GM12878 (cell line): Measurements from ENCODE around the gene VGLL4. TPM values are rescaled to one million over a fixed set of nuclear protein-coding genes. Genes with fewer than 3 reads are reported as not detected.

Experiments used
- ATAC-seq: fragments of 200-7000 bp; cut with Tn5 transposase; 3 replicates; pipeline ENCODE4 v1.9.1; 2020; ENCODE audit warnings: mild to moderate bottlenecking, moderate library complexity
- BruUV-seq: library from RNA; stranded (reverse); fragments of 400-500 nt; replicated peaks from 2 replicates; lab custom pipeline; 2021; lab: Mats Ljungman, UMichigan
- CTCF ChIA-PET: fragments of 300-600 bp; sonication (Branson Sonifier 250); formaldehyde crosslinking; extraction: SDS; loops from one replicate; lab custom pipeline; 2021; ENCODE audit warnings: inconsistent platforms; lab: Yijun Ruan, JAX
- POLR2A ChIA-PET: fragments of 350-600 bp; formaldehyde crosslinking; extraction: SDS; loops from one replicate; lab custom pipeline; 2021; ENCODE audit warnings: inconsistent platforms; lab: Charles Lee
- RAD21 ChIA-PET: fragments of 300-600 bp; sonication (Branson Sonifier 250); formaldehyde crosslinking; loops from one replicate; lab custom pipeline; 2023; ENCODE audit warnings: antibody characterized with exemption; ENCODE audit not compliant: unreplicated experiment; lab: Charles Lee
- SMC1A ChIA-PET: fragments of 300-600 bp; sonication (Branson Sonifier 250); formaldehyde crosslinking; loops from one replicate; lab custom pipeline; 2023; ENCODE audit not compliant: unreplicated experiment, uncharacterized antibody; lab: Charles Lee
- DNase-seq: peaks from one replicate; pipeline ENCODE4 v3.0.0-alpha.2; 2011; ENCODE audit warnings: low read depth, low spot score
- FAIRE-seq: peaks from 3 replicates; lab custom pipeline; 2011; peaks lifted over from hg19 to GRCh38; lab: Jason Lieb, UNC
- H2AFZ ChIP-seq: 2 replicates; pipeline ENCODE4 v1.6.0; 2011; ENCODE audit warnings: low read depth, low read length, control low read depth; ENCODE audit not compliant: control insufficient read depth
- H3K27ac ChIP-seq: 2 replicates; pipeline ENCODE4 v1.5.1; 2011; ENCODE audit warnings: control low read depth; ENCODE audit not compliant: control insufficient read depth, insufficient read depth
- H3K27me3 ChIP-seq, 2 experiments: replicated peaks in 1 of 2; 2 replicates each; pipeline versions ENCODE4 v1.6.0 to v1.6.1; 2011; ENCODE audit warnings: low read length in 1 of 2; ENCODE audit not compliant: control insufficient read depth in 2 of 2, insufficient read depth in 2 of 2
- H3K36me3 ChIP-seq, 2 experiments: 2 replicates each; pipeline ENCODE4 v1.5.1; 2011; ENCODE audit warnings: low read length in 1 of 2; ENCODE audit not compliant: control insufficient read depth in 2 of 2, insufficient read depth in 2 of 2
- H3K4me1 ChIP-seq: 2 replicates; pipeline ENCODE4 v1.6.1; 2011; ENCODE audit warnings: mild to moderate bottlenecking, low read length, moderate library complexity, mixed read lengths; ENCODE audit not compliant: control insufficient read depth, insufficient read depth
- H3K4me2 ChIP-seq: 2 replicates; pipeline ENCODE4 v1.6.0; 2011; ENCODE audit warnings: control low read depth; ENCODE audit not compliant: control insufficient read depth, insufficient read depth
- H3K4me3 ChIP-seq: fragments of 200-600 bp; sonication (generic); 2 replicates; pipeline ENCODE4 v1.5.1; 2016
- H3K79me2 ChIP-seq: 2 replicates; pipeline ENCODE4 v1.6.0; 2011; ENCODE audit warnings: low read length; ENCODE audit not compliant: control insufficient read depth, insufficient read depth
- H3K9ac ChIP-seq: 2 replicates; pipeline ENCODE4 v1.8.0; 2011; ENCODE audit warnings: low read length, control low read depth, mixed read lengths; ENCODE audit not compliant: control insufficient read depth, insufficient read depth
- H3K9me3 ChIP-seq: replicated peaks from 3 replicates; pipeline ENCODE4 v1.5.1; 2011; ENCODE audit warnings: mild to moderate bottlenecking, low read length; ENCODE audit not compliant: control insufficient read depth, insufficient read depth
- H4K20me1 ChIP-seq: 2 replicates; pipeline ENCODE4 v1.6.0; 2011; ENCODE audit not compliant: control insufficient read depth, insufficient read depth
- ETV6 ChIP-seq, 2 experiments: fragments of 450-650 bp in 1 of 2; IDR thresholded peaks in 1 of 2; conservative IDR thresholded peaks in 1 of 2; 2 replicates each; pipeline ENCODE4 v1.6.1; 2014; ENCODE audit warnings: antibody characterized with exemption in 1 of 2, borderline replicate concordance in 1 of 2, low read depth in 1 of 2, mild to moderate bottlenecking in 1 of 2, moderate library complexity in 1 of 2
- RELA ChIP-seq: fragments of 450-650 bp; IDR thresholded peaks from 2 replicates; pipeline ENCODE4 v1.8.0; 2014; ENCODE audit warnings: borderline replicate concordance; ENCODE audit not compliant: partially characterized antibody
- REST ChIP-seq: IDR thresholded peaks from 2 replicates; pipeline ENCODE4 v1.6.1; 2012; ENCODE audit warnings: mild to moderate bottlenecking, low read depth, low read length
- TBL1XR1 ChIP-seq: IDR thresholded peaks from 2 replicates; pipeline ENCODE4 v1.6.1; 2012; ENCODE audit warnings: low read depth, low read length, improper control_type of control experiment
- YBX1 ChIP-seq: fragments of 450-650 bp; IDR thresholded peaks from 2 replicates; pipeline ENCODE4 v1.6.1; 2016; ENCODE audit warnings: antibody characterized with exemption
- WGBS: methylation state at CpG from one replicate; pipeline ENCODE4 v1.1.6; 2016; ENCODE audit warnings: low lambda C conversion rate; ENCODE audit not compliant: insufficient replicate concordance, insufficient coverage; ENCODE audit errors: missing lambda C conversion rate; 5-methylcytosine and 5-hydroxymethylcytosine counted together
- in situ Hi-C: fragments of 300-500 bp; cut with MboI; formaldehyde crosslinking; loops from 9 replicates; pipeline ENCODE4 v1.14.3; 2018; ENCODE audit warnings: mixed read lengths
- intact Hi-C: fragments of 100-400 bp; cut with micrococcal nuclease; formaldehyde crosslinking; loops from one replicate; pipeline ENCODE4 v1.14.2; 2022; ENCODE audit not compliant: unreplicated experiment
- polyA plus RNA-seq, 11 experiments: library from polyadenylated mRNA; depleted of rRNA in 4 of 11; unstranded in 6 of 11; stranded (reverse) in 5 of 11; fragments of >200 nt; fragmentation: Nextera tagmentation in 4 of 11; fragmentation: Illumina TruSeq in 1 of 11; extraction: Ambion mirVana in 4 of 11; extraction: Trizol in 1 of 11; gene quantifications; 1 replicate in 1 of 11; 2 replicates in 10 of 11; pipeline versions ENCODE4 v1.2.1 to v1.2.3, GENCODE V29; 2011 to 2016; ENCODE audit warnings: inconsistent platforms in 2 of 11, missing spikeins in 2 of 11, low read depth in 1 of 11
- total RNA-seq, 4 experiments: library from RNA; depleted of rRNA in 3 of 4; stranded (reverse); fragments of >200 nt in 3 of 4; fragmentation: Illumina TruSeq in 1 of 4; extraction: Trizol in 1 of 4; gene quantifications; 2 replicates each; pipeline versions ENCODE4 v1.2.1 to v1.2.3, GENCODE V29; 2013 to 2021

VGLL4 gene
- total and polyA plus RNA-seq, 10 of the 15 experiments (the other 5 are each of a cell fraction or from before 2014, with no cell fraction given) = 0.44 to 38.1 (median 16.1) TPM

DNA sequence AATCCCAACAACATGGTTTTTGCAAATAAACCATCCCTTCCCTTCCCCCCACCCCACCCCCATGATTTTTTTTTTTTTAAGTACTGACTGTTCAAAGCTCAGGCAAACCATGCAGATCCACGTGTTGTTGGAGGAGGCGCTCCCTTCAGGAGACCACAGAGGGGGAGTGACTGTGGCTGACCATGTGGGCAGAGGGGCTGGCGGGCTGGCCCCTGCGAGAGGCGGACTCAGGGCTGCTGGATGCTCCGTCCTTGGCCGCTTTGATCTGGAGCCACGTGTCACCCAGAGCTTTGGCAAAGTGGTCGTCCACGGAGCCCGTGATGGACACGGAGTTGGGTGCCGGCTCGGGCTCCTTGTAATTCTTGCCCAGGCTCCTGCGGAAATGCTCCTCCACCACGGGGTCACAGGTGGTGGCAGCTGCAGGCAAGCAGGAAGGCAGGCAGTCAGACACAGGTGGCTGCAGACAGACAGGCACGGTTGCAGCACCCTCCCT is 85.3 kb downstream of the VGLL4 start (continued):
- TF ChIP-seq REST = no peak
- TF ChIP-seq YBX1 = no peak
- TF ChIP-seq ETV6 (conservative IDR thresholded peaks at IDR 0.05 in 1 of 2, IDR thresholded peaks at IDR 0.05 in 1 of 2; ENCODE audit: borderline replicate concordance in 1 of 2, low read depth in 1 of 2) = no peak
- TF ChIP-seq RELA = no peak

- no peak for TF ChIP-seq TBL1XR1
- no peak for FAIRE-seq
- ChIA-PET RAD21 (interaction anchor here (1.6 kb wide), 1 partner anchor 68 kb away, joined by 3 read pairs; no protein-coding TSS in a partner anchor), SMC1A (no interaction called here), CTCF (no interaction called here), POLR2A (interaction anchor here (0.6 kb wide), 1 partner anchor 99 kb away, joined by 4 read pairs; no protein-coding TSS in a partner anchor)
- H3K4me2 ChIP-seq = no peak overlapping the region
- no peak overlapping the region for H3K4me3 ChIP-seq
- no peaks in the 10 kb centered on the region; the same call in 1 of the 2 replicates for H4K20me1 ChIP-seq
- intact Hi-C loops = no loop called here
- H3K36me3 ChIP-seq = peaks cover 7 to 39% of the 10 kb centered on the region in 2 experiments
- H3K79me2 ChIP-seq = no peaks in the 10 kb centered on the region
- H3K27ac ChIP-seq = no peak overlapping the region
- 96% methylated on average over 13 of the region's 13 CpGs for whole genome bisulfite sequencing
- H2AFZ ChIP-seq = no peak overlapping the region
- in situ Hi-C loops = no loop called here
- H3K9ac ChIP-seq = no peak overlapping the region
- ATAC-seq = no peak
- BruUV-seq = no TSS peak
- H3K4me1 ChIP-seq = no peaks in the 10 kb centered on the region
- H3K27me3 ChIP-seq = no peaks in the 10 kb centered on the region
- no peaks in the 10 kb centered on the region for H3K9me3 ChIP-seq
- DNase-seq = no peak
Measured at GRCh38 chr3:11558002-11558401, 85.7 kb downstream of the VGLL4 start.
